Measurements from ENCODE around the gene ZNF554. TPM values are rescaled to one million over a fixed set of nuclear protein-coding genes. Genes with fewer than 3 reads are reported as not detected.

Gene ZNF554
- total RNA-seq, 1 experiment from 2014 or later: 3.3 TPM

GRCh38 chr19:2811221-2811722, 8.4 kb upstream of the ZNF554 start:
- Histone ChIP-seq H2AFZ (no peak overlapping the region), H3K36me3 (ENCODE audit: low read depth) (no peaks in the 10 kb centered on the region), H3K79me2 (ENCODE audit: low read depth) (no peaks in the 10 kb centered on the region), H3K9me2 (ENCODE audit: insufficient read depth) (no peaks in the 10 kb centered on the region), H3K4me1 (replicated peaks; ENCODE audit: insufficient read depth) (no peaks in the 10 kb centered on the region), H3F3A (ENCODE audit: insufficient read depth, low read depth) (no peaks in the 10 kb centered on the region), H3K27me3 (ENCODE audit: insufficient read depth, low read depth) (no peaks in the 10 kb centered on the region), H3K27ac (no peak overlapping the region), H3K4me3 (no peak overlapping the region), H4K20me1 (ENCODE audit: insufficient read depth) (no peaks in the 10 kb centered on the region), H3K9me3 (ENCODE audit: insufficient read depth, low read depth) (no peaks in the 10 kb centered on the region), H3K4me2 (no peak overlapping the region)
- no TSS peak for BruUV-seq (replicated peaks)
- no peak for DNase-seq
- ChIA-PET CTCF (interaction anchor here (0.6 kb wide), 1 partner anchor 211 kb away, joined by 3 read pairs; no protein-coding TSS in a partner anchor), POLR2A (ENCODE audit: unreplicated experiment) (no interaction called here)
- intact Hi-C loops (cut with micrococcal nuclease; ENCODE audit: unreplicated experiment): no loop called here
- TF ChIP-seq EZH2 (IDR thresholded peaks at IDR 0.05; ENCODE audit: low read depth) (no peak), CTCF (conservative IDR thresholded peaks at IDR 0.05) (no peak)

- H3K36me3 ChIP-seq (ENCODE audit: low read depth): no peaks in the 10 kb centered on the region
- TF ChIP-seq CTCF (conservative IDR thresholded peaks at IDR 0.05): no peak
- TF ChIP-seq EZH2 (IDR thresholded peaks at IDR 0.05; ENCODE audit: low read depth): no peak
- H3K4me3 ChIP-seq: no peak overlapping the region
- no peaks in the 10 kb centered on the region for H3F3A ChIP-seq (ENCODE audit: insufficient read depth, low read depth)
- H3K4me1 ChIP-seq (replicated peaks; ENCODE audit: insufficient read depth): no peaks in the 10 kb centered on the region
- H3K79me2 ChIP-seq (ENCODE audit: low read depth): no peaks in the 10 kb centered on the region
- intact Hi-C loops (cut with micrococcal nuclease; ENCODE audit: unreplicated experiment): no loop called here
- no peaks in the 10 kb centered on the region for H4K20me1 ChIP-seq (ENCODE audit: insufficient read depth)
- H3K27me3 ChIP-seq (ENCODE audit: insufficient read depth, low read depth): no peaks in the 10 kb centered on the region
- CTCF ChIA-PET: interaction anchor here (0.6 kb wide), 1 partner anchor 211 kb away, joined by 3 read pairs; no protein-coding TSS in a partner anchor
- no peaks in the 10 kb centered on the region for H3K9me2 ChIP-seq (ENCODE audit: insufficient read depth)
- no peaks in the 10 kb centered on the region for H3K9me3 ChIP-seq (ENCODE audit: insufficient read depth, low read depth)
- H3K27ac ChIP-seq: no peak overlapping the region
- no peak overlapping the region for H2AFZ ChIP-seq
- POLR2A ChIA-PET (ENCODE audit: unreplicated experiment): no interaction called here
- H3K4me2 ChIP-seq: no peak overlapping the region
- BruUV-seq (replicated peaks): no TSS peak
- DNase-seq: no peak
Measured at GRCh38 chr19:2811735-2812413, 7.8 kb upstream of the ZNF554 start.

- no peak for DNase-seq
- H4K20me1 ChIP-seq (ENCODE audit: insufficient read depth): no peaks in the 10 kb centered on the region
- ChIA-PET CTCF (no interaction called here), POLR2A (ENCODE audit: unreplicated experiment) (no interaction called here)
- peaks cover 4% of the 10 kb centered on the region; the same call in 1 of the 2 replicates for H3F3A ChIP-seq (ENCODE audit: insufficient read depth, low read depth)
- H3K9me2 ChIP-seq (ENCODE audit: insufficient read depth): no peaks in the 10 kb centered on the region
- no peaks in the 10 kb centered on the region for H3K27me3 ChIP-seq (ENCODE audit: insufficient read depth, low read depth)
- H2AFZ ChIP-seq: no peak overlapping the region
- no peak overlapping the region for H3K27ac ChIP-seq
- intact Hi-C loops (cut with micrococcal nuclease; ENCODE audit: unreplicated experiment): no loop called here
- H3K4me1 ChIP-seq (replicated peaks; ENCODE audit: insufficient read depth): no peaks in the 10 kb centered on the region
- no peak overlapping the region for H3K4me2 ChIP-seq
- H3K4me3 ChIP-seq: no peak overlapping the region
- H3K9me3 ChIP-seq (ENCODE audit: insufficient read depth, low read depth): no peaks in the 10 kb centered on the region
- TF ChIP-seq EZH2 (IDR thresholded peaks at IDR 0.05; ENCODE audit: low read depth): no peak
- TF ChIP-seq CTCF (conservative IDR thresholded peaks at IDR 0.05): no peak
- H3K36me3 ChIP-seq (ENCODE audit: low read depth): no peaks in the 10 kb centered on the region
- no TSS peak for BruUV-seq (replicated peaks)
- no peaks in the 10 kb centered on the region for H3K79me2 ChIP-seq (ENCODE audit: low read depth)
Measured at GRCh38 chr19:2812414-2813234, 7.0 kb upstream of the ZNF554 start.

Data from PC-9 (cell line).